GM10248 (cell line): ENCODE data around the gene TLE1.

Source experiments
- CTCF ChIA-PET: fragments of 300-600 bp; sonication (Branson Sonifier 250); formaldehyde crosslinking; extraction: SDS; loops from one replicate; lab custom pipeline; 2021; ENCODE audit warnings: antibody characterized with exemption; lab: Yijun Ruan, JAX
- POLR2A ChIA-PET: fragments of 350-650 bp; sonication (Branson Sonifier 250); formaldehyde crosslinking; extraction: SDS; loops from one replicate; lab custom pipeline; 2020; ENCODE audit warnings: antibody characterized with exemption; lab: Yijun Ruan, JAX
- DNase-seq: peaks from one replicate; pipeline ENCODE4 v3.0.0; 2012; ENCODE audit errors: extremely low spot score
- TF ChIP-seq, protein P1 (sequence below): IDR thresholded peaks from 2 replicates; pipeline ENCODE4 v1.5.1; 2012; ENCODE audit warnings: mild to moderate bottlenecking, low read depth; ENCODE audit errors: extremely low read depth, missing control alignments, control extremely low read depth

TLE1 gene

DNA sequence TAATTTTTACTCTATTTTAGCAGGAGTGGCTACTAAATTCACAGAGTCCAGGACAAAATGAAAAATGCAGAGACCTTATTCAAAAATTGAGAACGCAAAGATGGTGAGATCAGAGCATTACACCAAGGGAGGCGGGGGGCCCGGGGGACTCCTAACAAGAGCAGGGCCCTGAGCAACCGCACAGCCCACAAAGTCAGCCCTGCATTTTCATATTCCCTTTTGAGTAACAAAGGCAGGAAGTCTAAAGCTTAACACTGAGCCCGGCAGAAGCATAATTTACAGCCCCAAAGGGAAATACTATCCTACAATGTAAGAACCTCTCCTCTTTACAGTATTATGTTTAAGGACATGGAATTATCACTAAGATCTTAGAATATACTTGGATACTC is 69.4 kb downstream of the TLE1 start:
- ChIA-PET CTCF (no interaction called here), POLR2A (no interaction called here)
- DNase-seq = no peak
- TF ChIP-seq, protein P1, sequence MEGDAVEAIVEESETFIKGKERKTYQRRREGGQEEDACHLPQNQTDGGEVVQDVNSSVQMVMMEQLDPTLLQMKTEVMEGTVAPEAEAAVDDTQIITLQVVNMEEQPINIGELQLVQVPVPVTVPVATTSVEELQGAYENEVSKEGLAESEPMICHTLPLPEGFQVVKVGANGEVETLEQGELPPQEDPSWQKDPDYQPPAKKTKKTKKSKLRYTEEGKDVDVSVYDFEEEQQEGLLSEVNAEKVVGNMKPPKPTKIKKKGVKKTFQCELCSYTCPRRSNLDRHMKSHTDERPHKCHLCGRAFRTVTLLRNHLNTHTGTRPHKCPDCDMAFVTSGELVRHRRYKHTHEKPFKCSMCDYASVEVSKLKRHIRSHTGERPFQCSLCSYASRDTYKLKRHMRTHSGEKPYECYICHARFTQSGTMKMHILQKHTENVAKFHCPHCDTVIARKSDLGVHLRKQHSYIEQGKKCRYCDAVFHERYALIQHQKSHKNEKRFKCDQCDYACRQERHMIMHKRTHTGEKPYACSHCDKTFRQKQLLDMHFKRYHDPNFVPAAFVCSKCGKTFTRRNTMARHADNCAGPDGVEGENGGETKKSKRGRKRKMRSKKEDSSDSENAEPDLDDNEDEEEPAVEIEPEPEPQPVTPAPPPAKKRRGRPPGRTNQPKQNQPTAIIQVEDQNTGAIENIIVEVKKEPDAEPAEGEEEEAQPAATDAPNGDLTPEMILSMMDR = no peak

DNA sequence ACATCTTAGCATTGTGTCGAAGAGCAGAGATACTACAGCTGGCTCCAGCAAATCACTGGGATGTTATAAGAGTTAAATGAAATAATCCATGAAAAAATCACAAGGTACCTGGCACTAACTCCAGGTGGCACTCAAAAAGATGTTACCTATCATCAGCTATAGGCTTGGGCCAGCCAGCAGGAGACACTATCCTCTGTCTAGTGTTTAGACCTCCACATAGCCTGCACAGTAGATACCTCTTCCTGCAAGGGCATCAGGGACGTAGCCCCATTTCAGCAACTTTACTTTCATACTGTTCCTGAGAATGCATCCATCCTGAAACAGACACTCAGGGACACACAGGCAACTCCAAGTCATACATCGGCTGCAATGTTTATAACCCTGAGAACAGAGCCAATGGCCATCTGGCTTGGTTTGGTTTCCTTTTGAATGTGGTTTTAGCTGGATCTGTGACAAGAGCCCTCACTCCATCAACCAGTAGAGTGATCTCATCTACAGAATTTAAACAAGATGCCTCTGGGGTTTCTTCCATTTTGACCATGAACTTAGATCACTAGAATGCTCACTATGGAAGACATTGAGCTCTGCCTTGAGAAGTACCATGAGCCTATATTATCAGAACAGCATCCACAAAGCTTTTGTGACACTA is 69.9 kb downstream of the TLE1 start:
- no peak for DNase-seq
- POLR2A ChIA-PET = no interaction called here
- CTCF ChIA-PET = no interaction called here
- TF ChIP-seq, protein P1 = no peak

DNA sequence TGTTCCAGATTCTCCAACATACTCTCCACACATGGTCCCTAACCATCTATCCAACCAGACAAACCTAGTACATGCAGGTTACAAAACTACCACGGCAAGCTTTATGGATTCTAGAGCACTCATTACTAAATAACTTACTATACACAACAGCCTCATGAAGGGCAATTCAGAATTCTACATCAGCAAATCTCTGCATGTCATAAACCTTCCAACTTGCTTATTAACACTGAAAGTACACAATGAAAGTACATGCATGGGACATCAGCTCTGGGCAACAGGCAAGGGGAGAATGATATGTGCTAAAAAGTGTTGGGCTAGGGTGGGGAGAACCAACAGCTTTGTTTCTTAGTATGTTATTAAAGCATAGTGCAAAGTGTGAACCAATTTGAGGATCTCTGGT is 70.4 kb downstream of the TLE1 start:
- TF ChIP-seq, protein P1 = no peak
- CTCF ChIA-PET = no interaction called here
- no peak for DNase-seq
- POLR2A ChIA-PET = no interaction called here

DNA sequence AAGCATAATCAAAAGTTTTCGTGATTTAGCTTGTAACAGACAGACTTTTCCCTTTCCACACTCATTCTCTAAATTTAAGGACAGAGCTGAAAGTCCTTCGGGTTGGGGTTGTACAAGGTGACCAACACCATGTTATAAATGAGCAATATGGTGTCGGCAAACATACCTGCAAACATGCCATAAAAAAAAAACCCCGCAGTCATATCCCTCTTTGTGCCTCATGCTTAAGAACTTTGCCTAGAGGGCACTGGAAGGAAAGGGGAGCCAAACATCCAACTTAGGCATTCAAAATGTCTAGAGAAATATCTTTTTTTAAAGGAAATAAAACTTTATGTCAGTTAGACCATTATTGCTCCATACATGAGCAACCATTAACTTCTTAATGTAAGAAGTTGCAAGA is 73.2 kb downstream of the TLE1 start:
- CTCF ChIA-PET = no interaction called here

DNA sequence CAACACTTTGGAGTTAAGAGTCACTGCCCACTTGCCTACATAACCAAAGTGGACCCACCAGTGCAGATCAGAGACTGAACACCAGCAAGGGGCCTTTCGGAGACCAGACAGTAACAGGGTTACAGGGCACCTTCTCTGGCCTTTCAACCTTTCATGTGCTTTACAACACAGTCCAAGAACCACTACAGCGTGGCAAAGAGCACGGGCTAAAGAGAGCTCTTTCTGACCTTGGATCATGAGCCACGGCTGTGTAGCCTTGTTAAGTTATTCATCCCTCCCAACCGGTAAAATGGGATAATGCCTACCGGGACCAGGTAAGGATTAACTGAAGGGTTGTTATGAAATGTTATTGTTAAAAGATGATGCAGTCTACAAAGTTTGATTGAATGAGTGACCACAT is 75.0 kb downstream of the TLE1 start:
- ChIA-PET POLR2A (no interaction called here), CTCF (no interaction called here)
- DNase-seq = no peak
- TF ChIP-seq, protein P1 = no peak

More for the DNA sequence above, 73.2 kb downstream of the TLE1 start:
- no peak for DNase-seq
- TF ChIP-seq, protein P1 = no peak
- POLR2A ChIA-PET = no interaction called here

DNA sequence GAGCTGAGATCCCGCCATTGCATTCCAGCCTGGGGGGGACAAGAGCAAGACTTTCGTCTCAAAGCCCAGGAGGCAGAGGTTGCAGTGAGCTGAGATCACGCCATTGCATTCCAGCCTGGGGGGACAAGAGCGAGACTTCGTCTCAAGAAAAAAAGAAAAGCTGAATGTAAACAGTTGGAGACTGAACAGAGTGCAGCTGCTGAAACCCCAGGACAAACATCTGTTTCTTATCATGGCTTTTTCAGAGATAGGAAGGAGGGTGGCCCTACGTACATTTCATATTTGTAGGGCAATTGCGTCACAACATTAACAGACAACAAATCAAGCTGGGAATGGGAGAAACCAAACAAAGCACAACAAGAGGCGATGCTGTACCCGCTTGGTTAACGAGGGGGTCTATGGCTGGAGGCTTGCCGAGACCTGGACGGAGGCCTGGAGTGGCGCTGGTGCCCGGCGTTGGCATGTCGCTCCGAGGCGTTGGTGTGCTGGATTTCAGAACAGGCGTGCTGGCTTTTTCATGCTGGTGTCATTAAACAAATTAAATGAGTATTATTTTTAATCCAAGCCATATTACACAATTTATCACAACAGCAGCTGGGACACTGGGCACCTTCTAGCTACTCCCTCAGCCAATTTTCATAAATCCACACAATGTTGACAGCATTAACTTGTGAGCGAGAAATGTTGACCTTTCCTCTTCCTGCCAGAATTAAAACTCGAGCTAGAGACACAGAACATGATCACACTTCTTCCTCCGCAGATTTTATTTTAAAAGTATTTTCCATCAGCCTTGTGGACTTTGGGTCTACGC is 76.1 kb downstream of the TLE1 start:
- TF ChIP-seq, protein P1 = no peak
- POLR2A ChIA-PET = no interaction called here
- CTCF ChIA-PET = no interaction called here
- DNase-seq = no peak
